ENCODE measurements around the gene LMX1B.

Gene LMX1B

DNA sequence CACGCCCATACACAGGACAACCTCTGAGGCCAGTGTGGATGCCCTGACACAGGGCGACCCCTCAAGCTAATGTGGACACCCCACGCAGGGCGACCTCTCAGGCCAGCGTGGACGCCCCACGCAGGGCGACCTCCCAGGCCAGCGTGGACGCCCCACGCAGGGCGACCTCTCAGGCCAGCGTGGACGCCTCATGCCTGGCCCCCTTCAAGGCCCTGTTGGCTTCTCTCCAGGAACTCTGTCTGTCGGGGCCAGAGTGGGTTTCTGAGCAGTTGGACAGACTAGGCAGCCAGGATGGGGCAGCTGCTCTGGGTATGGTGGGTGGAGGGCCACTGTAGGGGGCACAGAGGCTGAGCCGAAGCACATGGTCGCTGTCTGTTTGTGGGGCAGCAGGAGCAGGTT lies 47.4 kb downstream of the LMX1B start:
- no peak for DNase-seq (ENCODE audit: low spot score)

DNA sequence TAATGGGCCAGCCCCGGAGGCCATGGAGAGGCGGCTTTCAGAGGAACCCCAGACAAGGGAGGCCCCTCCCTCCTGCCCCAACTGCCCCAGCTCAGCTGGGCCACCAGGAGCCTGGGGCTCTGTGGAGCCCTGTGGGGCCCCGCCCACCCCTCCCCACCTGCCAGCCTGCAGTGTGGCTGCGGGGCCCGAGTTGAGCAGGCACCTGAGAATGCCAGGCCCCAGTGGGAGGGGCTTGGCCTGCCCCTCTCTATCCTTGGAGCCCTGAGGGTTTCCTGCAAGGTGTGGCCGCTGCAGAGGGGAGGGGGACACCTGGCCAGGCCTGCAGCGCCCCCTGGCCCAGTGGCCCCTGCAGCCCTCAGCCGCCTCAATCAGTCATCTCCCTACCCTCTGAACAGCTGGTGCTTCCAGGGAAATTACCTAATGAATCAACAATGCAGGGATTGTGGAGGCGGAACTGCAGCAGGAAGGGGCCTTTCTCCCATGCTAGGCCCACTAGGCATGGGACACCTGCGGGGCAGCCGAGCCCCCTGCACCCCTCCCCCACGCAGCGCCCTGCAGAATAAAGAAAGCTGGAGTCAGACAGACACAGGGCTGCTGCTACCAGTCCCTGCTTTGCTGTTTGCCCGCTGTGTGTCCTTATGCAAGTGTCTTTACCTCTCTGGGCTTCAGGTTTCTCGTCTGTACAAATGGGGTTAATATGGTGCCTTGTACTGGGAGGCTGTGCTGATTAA lies 48.0 kb downstream of the LMX1B start:
- no peak for DNase-seq (ENCODE audit: low spot score)

GRCh38 chr9:126663661-126664072 lies 49.9 kb downstream of the LMX1B start:
- DNase-seq (ENCODE audit: low spot score), result no peak

DNA sequence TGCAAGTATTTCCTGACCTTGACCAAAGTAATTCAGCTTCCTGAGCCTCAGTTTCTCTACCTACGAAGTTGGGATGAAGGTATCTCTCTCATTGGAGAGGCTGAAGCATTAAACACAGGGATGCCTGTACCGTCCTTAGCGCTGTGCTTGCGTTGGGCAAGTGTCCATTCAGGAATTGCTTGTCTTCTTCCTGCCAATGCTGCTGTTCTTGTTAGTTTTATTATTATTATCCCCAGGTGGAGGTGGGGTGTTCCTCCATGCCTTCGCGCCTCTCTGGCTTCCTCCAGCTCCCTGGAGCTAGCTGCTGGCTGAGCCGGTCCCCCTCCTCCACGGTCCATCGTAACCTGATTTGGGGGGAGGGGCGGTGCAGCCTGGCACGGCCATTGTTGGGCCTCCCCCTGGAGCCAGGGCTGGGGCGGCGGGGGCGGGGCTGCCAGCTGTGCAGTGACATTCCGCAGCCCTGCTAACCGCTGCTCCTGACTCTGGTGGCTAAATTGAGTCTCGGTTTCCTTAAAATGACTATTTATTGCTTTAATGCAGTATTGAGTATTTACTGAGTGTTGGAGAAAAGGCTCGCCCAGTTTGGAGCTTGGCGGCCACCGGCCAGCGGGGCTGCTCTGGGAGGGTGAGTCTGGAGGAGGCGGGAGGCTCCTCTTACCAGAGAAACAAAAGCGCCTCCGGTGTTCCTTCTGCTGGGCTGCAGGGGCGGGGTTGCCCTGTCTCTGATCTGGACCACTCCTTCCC lies 51.3 kb downstream of the LMX1B start:
- DNase-seq (ENCODE audit: low spot score), result no peak

DNA sequence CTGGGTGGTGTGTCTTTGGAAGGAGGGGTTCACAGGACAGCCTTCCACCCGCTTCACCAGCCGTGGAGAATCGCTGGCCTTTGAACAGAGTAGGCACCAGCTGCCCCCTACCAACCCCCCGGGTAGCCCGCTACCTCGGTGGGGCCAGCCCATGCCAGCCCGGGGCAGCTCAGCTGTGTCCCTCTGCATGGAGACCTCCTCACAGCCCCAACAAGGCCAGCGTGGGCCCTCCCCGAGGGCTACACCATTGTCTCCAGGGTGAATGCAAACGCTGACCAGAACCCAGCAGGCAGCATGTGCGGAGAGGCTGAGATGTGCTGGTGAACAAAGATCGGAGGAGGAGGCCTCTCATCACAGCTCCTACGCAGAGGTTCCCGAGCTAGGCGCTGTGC lies 51.9 kb downstream of the LMX1B start:
- DNase-seq (ENCODE audit: low spot score), result no peak

DNA sequence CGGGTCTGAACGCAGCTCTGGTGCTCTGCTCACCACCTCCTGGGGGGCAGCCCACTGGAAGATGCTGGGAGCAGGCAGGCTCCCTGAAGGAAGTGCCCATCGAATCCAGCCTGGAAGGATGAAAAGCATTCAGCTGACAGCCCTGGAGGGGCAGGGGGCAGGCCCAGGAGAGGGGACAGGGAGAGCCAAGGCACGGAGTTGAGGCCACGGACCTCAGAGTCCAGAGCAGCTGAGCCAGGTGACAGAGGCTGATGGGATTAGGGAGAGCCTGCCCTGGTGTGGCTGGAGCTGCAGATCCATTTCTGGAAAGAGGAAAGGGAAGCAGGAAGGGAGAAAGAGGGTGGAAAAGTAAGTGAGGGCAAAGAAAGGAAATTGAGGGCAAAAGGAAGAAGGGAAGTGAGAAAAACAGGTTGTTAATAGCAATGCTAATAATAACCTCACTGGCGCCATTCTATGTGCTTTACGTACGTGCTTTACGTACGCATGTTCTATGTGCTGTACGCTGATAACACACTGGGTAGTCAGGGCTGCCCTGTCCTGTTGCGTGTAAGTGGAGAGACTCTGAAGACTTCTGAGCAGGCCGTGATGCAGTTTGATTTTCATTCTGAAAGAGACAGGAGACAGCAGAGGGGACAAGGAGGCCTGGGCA lies 52.6 kb downstream of the LMX1B start:
- no peak for DNase-seq (ENCODE audit: low spot score)

GRCh38 chr9:126667190-126668055 lies 53.7 kb downstream of the LMX1B start:
- no peak for DNase-seq (ENCODE audit: low spot score)

GRCh38 chr9:126668058-126668457 lies 54.3 kb downstream of the LMX1B start:
- DNase-seq (ENCODE audit: low spot score), result no peak

GRCh38 chr9:126669108-126669507 lies 55.4 kb downstream of the LMX1B start:
- no peak for DNase-seq (ENCODE audit: low spot score)

DNA sequence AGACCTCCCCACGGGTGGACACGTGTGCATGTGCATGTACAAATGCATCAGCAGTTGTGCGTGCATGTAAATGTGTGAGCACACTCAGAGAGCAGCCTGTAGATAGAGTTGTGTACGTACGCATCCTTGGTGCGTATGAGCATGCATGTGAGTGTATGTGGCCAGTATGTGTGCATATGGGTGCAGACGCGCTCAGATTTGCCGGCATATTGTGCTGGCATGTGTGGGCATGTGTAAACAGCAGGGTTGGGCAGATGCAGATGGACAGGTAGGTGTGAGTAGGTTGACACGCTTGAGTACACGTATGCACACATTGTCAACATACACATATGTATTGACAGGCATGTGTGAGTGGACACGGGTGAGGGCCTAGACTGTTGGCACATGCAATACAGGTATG lies 56.5 kb downstream of the LMX1B start:
- no peak for DNase-seq (ENCODE audit: low spot score)

GRCh38 chr9:126671381-126671831 lies 57.7 kb downstream of the LMX1B start:
- DNase-seq (ENCODE audit: low spot score), result no peak

DNA sequence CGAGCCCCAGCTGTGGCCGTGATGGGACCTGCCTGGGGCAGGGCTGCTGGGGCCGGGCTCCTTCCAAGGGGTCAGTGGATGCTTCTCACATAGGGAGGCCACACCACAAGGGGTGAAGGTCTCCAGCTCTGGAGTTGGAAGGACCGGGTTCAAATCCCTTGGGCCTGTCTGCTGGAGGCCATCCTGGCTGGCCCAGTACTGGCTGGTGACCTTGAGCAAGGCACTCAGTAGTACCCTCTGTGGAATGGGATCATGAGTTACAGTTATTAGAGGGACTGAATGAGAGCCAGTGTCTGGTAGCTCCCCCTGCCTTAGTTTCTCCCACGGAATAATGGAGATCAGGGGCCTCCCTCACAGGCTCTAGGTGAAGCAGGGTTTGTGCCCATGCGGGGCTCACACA lies 58.3 kb downstream of the LMX1B start:
- no peak for DNase-seq (ENCODE audit: low spot score)

DNA sequence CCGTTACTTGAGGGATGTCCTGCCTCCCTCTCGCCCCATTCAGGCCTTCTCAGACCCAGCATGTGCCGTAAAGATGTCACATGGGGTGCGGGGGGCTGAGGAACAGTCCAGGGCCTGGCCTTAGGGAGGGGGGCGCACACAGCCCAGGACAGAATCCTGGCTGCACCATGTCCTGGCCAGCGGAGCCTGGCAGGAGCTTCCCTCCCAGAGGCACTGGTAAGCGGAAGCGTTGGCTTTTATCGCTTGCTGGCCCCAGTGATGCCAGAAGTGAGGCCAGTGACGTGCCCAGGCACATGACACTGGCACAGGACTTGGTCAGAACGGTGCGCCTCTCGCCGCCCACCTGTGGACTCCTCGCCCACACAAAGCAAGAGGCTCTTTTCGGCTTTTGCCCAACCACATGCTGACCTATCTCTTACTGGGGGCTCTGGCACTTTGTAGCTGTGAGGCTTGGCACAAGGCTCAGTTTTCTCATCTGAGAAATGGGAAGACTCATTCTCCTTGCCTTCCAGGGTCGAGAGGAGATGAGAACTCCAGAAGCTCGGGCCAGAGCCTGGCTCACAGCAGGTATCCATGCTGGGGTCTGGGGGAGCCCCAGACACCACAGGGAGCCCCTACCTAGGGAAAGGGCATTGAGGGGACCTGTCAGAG lies 59.0 kb downstream of the LMX1B start:
- no peak for DNase-seq (ENCODE audit: low spot score)

GRCh38 chr9:126673689-126674364 lies 60.1 kb downstream of the LMX1B start:
- DNase-seq (ENCODE audit: low spot score), result no peak

DNA sequence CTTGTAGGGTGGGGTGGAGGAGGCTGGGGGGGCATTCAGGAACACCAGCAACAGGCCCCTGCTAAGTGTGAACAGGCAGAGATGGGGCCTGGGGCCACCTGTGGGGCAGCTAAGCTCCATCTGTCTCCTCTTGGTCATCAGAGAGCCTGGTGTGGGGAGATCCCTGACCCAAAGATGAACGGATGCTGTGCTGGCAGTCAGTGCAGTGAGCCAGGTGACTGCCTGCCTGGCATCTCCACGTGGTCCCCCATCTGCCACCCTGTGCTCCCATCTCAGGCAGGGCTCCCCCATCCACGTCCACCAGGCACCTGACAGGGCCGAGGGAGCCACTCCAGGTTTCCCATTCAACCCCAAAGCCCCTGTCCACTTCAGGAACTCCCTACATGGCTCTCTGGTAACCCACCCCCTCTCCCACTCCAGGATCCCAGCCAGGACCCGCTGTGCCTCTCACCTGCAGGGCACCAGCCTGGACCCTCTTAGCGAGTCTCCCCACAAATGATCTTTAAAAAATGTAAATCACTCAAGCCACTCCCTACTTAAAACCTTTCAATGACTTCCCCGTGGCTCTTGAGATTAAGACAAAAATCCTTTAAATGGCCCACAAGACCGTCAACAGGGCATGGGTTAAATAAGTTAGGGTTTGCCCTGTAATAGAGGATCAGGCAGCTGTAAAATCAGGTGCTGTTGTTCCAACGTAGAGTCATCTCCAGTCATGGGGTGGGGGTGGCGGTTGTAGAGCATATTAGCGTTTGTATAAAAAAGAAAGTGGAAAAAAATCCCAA lies 60.8 kb downstream of the LMX1B start:
- no peak for DNase-seq (ENCODE audit: low spot score)

- no peak for DNase-seq (ENCODE audit: low spot score)
These were observed 61.4 kb downstream of the LMX1B start for GRCh38 chr9:126675147-126675467.

DNA sequence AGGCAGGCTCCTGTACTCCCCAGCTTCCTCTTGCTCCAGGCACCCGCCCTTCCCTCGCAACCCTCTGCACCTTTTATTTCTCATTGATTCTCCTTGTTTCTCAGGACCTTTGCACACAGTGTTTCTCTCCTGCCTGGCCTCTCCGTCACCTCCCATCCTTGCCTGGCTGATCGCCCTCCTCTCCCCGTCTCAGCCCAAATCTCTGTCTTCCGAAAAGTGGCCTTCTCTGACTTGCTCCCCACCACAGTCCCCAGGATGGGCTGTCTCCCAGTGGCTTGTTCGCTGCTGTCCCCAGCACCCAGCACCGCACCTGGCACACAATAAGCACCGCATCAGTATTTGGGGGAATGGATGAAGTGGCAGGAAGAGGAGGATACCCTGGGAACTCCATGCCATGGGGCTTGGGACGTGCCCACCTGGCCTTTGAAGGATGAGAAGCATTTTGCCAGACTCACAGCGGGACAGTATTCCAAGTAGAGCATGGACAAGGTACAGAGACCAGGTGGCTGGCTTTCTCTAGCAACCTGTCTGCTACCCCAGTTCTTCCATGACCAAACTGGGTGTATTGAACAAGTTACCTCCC lies 62.5 kb downstream of the LMX1B start:
- DNase-seq (ENCODE audit: low spot score), result no peak

DNA sequence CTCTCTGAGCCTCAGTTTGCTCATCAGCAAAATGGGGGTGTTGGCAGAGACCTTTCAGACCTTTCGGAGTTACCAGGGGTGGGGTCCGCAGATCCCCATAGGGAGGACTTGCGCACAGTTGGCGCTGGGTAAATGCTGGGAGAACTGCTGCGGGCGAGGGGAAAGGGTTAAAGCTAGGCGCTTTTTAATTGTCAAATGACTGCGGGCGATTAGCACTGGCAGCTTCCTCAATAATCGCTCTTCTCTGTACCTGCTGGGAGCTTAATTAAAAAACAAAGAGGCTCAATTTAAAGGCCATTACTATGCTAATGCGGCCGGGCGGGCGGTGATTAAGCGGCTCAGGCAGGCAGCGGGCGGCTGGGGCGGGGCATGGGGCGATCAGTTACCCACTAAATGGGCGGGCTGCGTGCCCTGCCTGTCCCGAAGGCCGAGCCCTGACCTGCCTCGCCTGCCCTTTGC lies 63.0 kb downstream of the LMX1B start:
- no peak for DNase-seq (ENCODE audit: low spot score)

- DNase-seq (ENCODE audit: low spot score), result no peak
These were observed 63.7 kb downstream of the LMX1B start for GRCh38 chr9:126677188-126678084.
